ENCODE data around the gene PPP1R13L.
"Not testable (repeated sequence)": the region's sequence is repeated elsewhere in the genome, so short reads cannot be mapped to it uniquely, and the experiment has no call there.

The PPP1R13L gene

GRCh38 chr19:45404557-45405434 lies at the start of gene PPP1R13L:
Gene PPP1R13L, minus strand, starts transcription at chr19:45405069. Its CDS starts 6,751 bp downstream, at chr19:45398318.
- DNase-seq, result peak; percentile 72

DNA sequence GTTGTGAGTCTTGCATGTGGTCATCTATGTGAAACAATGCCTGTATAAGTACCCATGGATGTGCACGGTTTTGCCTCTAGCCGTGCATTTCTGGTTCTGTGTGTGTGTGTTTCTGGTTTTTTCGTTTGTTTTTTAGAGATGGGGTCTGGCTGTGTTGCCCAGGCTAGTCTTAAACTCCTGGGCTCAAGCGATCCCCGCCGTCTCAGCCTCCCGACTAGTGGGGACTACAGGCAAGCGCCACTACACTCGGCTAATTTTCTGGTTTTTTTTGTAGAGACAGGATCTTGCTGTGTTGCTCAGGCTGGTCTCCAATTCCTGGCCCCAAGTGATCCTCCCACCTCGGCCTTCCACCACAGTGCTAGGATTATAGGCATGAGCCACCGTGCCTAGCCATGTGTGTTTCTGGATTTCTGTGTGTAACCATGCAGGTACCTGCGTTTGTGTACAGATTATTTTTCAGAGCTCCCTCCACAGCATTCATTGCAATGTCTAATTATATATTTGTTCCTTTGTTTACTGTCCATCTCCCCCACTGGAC lies 47.0 kb upstream of the PPP1R13L start:
- DNase-seq, result no peak

- no peak for DNase-seq
These were observed 46.4 kb upstream of the PPP1R13L start for GRCh38 chr19:45451131-45451849.

GRCh38 chr19:45450012-45450333 lies 45.1 kb upstream of the PPP1R13L start:
- DNase-seq, result no peak

GRCh38 chr19:45448887-45449299 lies 44.0 kb upstream of the PPP1R13L start:
- DNase-seq, result no peak

DNA sequence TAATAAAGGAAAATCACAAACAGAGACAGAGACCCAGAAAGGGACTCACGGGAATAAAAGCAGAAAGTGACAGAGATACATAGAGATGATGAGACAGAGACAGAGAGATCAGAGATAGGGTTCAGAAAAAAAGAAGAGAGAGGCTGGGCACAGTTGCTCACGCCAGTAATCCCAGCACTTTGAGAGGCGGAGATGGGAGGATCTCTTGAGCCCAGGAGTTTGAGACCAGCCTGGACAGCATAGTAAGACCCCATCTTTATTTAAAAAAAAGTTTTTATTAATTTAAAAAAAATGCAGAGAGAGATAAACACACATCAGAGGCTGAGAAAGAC lies 43.5 kb upstream of the PPP1R13L start:
- DNase-seq, result no peak

- DNase-seq, result no peak
These were observed 42.1 kb upstream of the PPP1R13L start for GRCh38 chr19:45446944-45447343.

GRCh38 chr19:45446295-45446694 lies 41.4 kb upstream of the PPP1R13L start:
- no peak for DNase-seq

DNA sequence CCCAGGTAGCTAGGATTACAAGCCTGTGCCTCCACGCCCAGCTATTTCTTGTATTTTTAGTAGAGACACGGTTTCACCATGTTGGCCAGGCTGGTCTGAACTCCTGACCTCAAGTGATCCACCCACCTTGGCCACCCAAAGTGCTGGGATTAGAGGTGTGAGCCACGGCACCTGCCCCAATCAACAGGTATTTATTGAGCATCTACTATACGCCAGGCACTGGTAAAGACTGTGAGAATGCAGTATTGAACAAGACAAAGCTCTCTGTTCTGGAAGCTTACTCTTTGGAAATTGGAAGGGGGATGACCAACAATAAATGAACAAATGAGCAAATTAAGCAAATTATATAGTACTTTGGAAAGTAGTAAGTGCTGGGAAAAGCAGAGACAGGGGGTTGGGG lies 40.3 kb upstream of the PPP1R13L start:
- no peak for DNase-seq

DNA sequence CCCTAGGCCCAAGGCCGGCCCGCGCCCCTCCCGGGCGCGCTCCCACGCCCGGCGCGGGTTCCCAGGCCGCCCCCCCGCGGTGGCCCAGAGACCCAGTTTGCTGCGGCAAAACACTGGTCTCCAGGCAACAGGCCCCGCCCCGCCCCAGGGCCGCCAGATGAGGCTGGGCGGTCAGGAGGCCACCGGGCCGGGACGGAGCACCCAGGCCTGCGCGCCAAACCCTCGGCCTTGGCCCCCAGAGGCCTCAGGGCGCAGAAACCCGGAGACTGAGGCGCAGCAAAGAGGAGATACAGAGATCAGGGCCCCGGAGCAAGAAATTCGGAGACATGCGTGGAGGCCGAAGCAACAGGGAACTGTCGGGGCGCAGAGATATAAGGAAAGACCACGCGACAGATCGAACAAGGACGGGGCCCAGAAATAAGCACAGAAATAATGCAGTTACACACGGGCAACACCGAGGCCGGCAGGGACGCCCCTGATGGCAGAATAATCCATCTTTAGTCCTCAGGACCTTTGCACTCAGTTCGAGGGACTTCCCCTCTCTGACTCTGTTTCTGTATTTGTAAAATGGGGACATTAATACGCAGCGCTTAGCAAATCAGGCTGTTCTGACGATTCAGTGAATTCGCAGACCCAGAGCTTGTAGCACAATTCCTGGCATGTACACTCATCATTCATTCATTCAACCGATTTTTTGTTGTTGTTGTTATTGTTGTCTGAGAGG lies 39.6 kb upstream of the PPP1R13L start:
- no peak for DNase-seq

DNA sequence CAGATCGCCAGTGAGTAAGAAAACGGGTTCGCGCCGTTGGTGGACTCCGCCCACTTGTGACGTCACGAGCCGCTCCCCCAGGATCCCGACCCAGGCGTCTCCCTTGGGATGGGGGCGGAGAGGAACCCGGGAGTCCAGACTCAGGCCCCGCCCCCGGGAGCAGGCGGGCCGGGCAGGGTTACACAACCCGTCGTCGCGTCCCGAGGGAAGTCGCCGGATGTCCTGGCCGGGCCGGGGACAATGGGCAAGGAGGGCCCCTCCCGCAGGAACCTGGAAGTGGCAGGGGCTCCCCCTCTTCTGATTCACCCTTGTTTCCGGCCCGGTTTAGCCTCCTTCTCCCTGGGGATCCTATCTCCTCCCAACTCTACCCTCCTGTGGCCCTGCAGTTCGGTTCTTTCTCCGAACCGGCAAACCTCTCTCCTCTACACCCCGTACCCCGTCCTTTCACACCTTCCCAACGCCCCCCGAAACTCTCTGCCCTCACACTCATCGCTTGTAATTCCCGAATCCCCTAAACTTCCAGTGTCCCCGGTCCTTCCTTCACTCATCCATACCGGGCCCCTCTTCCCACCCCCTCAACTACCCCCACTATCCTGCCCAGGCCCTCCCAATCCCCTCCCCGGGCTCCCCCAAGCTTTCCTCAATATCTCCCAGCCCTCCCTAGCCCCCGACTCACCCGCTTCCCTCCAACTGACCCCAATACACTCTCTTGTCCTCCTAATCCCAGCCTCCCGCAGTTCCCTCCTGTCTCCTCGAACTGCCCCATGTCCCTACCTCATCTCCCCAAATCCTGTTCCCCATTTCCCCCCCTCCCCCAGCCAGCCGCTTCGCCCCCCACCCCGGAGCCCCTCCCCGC lies 38.8 kb upstream of the PPP1R13L start:
- DNase-seq, result peak; percentile 83

GRCh38 chr19:45442778-45443461 lies 38.1 kb upstream of the PPP1R13L start:
- DNase-seq, result no peak

DNA sequence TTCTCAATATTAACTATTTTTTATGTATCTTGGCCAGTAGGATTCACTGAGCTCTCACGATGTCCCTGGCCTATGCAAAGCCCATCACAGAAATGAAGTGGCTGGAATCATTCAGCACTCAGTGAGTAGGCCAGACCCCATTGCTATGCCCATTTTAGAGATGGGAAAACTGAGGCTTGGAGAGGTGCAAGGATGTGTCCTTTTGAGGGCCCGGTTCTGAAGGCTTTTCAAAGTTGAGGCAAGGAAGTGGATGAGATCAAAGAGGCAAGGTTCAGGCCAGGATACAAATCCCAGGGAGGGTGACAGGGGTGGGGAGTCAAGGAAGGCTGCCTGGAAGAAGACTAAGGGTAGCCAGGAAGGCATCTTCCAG lies 37.5 kb upstream of the PPP1R13L start:
- no peak for DNase-seq

GRCh38 chr19:45440873-45441654 lies 36.2 kb upstream of the PPP1R13L start:
- DNase-seq, result no peak

DNA sequence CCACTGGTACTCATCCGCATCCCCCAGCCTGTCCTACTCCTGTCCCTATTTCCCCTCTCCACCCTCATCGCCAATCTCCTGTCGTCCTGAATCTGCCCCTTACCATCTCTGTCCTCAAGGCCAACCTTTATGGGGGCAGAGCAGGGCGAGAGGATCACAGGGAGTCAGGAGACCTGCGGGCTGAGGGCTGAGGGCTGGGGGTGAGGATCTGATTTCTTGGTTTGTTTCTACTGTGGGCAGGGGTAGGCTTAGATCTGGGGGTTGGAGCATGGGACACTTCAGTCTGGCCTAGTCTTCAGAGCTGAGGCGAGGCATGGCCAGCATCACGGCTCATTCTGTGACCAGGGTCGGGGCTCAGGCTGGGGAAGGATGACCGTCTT lies 35.4 kb upstream of the PPP1R13L start:
- DNase-seq, result no peak

- no peak for DNase-seq
These were observed 34.8 kb upstream of the PPP1R13L start for GRCh38 chr19:45439569-45440258.

- no peak for DNase-seq
These were observed 34.3 kb upstream of the PPP1R13L start for GRCh38 chr19:45439190-45439568.

DNA sequence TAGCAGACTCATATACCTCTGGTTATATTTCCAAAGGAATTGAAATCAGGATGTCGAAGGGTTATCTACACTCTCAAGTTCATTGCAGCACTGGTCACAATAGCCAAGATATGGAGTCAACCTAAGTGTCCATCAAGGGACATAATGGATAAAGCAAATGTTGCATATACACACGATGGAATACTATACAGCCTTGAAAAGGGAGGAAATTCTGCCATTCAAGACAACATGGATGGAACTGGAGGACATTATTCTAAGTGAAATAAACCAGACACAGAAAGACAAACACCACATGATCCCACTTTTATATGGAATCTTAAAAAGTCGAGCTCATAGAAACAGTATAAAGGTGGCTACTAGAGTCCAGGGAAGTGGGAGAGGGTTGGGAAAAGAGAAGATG lies 32.5 kb upstream of the PPP1R13L start:
- no peak for DNase-seq

DNA sequence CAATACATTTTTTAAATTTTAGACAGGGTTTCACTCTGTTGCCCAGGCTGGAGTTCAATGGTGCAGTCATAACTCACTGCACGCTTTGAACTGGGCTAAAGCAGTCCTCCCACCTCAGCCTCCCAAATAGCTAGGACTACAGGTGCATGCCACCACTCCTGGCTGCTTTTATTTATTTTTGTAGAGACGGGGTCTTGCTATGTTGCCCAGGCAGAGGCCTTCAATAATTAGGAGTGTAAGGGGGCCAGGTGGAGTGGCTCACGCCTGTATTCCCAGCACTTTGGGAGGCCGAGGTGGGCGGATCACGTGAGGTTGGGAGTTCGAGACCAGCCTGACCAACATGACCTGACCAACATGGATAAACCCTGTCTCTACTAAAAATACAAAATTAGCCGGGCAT lies 27.7 kb upstream of the PPP1R13L start:
- not testable (repeated sequence) for DNase-seq

DNA sequence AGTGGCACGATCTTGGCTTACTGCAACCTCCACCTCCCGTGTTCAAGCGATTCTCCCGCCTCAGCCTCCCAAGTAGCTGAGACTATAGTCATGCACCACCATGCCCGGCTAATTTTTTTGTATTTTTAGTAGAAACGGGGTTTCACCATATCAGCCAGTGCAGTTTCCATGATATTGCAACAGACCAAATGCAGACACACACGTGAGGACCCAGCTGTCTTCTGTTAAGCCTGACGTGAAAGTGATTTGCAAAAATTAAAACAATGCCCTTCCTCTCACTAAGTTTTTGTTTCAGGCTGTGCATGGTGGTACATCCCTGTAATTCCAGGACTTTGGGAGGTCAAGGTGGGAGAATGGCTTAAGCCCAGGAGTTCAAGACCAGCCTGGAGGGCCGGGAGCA lies 26.1 kb upstream of the PPP1R13L start:
- not testable (repeated sequence) for DNase-seq

DNA sequence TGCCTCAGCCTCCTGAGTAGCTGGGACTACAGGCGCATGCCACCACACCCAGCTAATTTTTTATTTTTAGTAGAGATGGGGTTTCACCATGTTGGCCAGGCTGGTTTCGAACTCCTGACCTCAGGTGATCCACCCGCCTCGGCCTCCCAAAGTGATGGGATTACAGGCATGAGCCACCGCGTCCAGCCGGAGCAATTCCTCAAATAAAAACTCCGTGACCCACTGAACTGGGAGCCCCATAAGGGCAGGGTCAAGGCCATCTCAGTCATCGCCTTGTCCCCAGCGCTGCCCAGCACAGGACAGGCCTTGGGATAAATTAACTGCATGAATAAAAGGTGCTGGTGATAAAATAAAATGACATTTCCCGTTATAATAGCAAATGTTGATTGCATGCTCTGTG lies 25.0 kb upstream of the PPP1R13L start:
- not testable (repeated sequence) for DNase-seq

All from NCI-H1048 (cell line).